HG03175 (cell line): ENCODE data around the gene UGT1A3.
"Not testable (repeated sequence)": the region's sequence is repeated elsewhere in the genome, so short reads cannot be mapped to it uniquely, and the experiment has no call there.

ENCODE experiments used
- ATAC-seq: cut with Tn5 transposase; IDR thresholded peaks from one replicate; pipeline ENCODE4 v1.9.1; 2021; ENCODE audit warnings: mild to moderate bottlenecking, moderate library complexity; ENCODE audit not compliant: unreplicated experiment

The UGT1A3 gene

GRCh38 chr2:233728723-233729301 is at the start of gene UGT1A3:
Gene UGT1A3, plus strand, starts transcription at chr2:233729042. Its CDS starts 85 bp downstream, at chr2:233729127.
- no peak for ATAC-seq

- ATAC-seq, result no peak
These were observed 49.6 kb upstream of the UGT1A3 start for GRCh38 chr2:233679196-233679595.

GRCh38 chr2:233680361-233681045 is 48.3 kb upstream of the UGT1A3 start:
- ATAC-seq, result no peak

GRCh38 chr2:233681521-233682099 is 47.2 kb upstream of the UGT1A3 start, which contains the start of gene UGT1A7:
Gene UGT1A7, plus strand, starts transcription at chr2:233681901. Its CDS starts 37 bp downstream, at chr2:233681938.
- no peak for ATAC-seq

GRCh38 chr2:233684640-233685039 is 44.2 kb upstream of the UGT1A3 start:
- ATAC-seq, result no peak

GRCh38 chr2:233686928-233687327 is 41.9 kb upstream of the UGT1A3 start:
- no peak for ATAC-seq

GRCh38 chr2:233688341-233688740 is 40.5 kb upstream of the UGT1A3 start:
- ATAC-seq, result no peak

- ATAC-seq, result no peak
These were observed 39.8 kb upstream of the UGT1A3 start for GRCh38 chr2:233689031-233689430.

- no peak for ATAC-seq
These were observed 39.3 kb upstream of the UGT1A3 start for GRCh38 chr2:233689501-233689900.

GRCh38 chr2:233690444-233690843 is 38.4 kb upstream of the UGT1A3 start:
- no peak for ATAC-seq

GRCh38 chr2:233691443-233692433 is 37.1 kb upstream of the UGT1A3 start:
- ATAC-seq, result no peak

GRCh38 chr2:233692648-233693047 is 36.2 kb upstream of the UGT1A3 start, which contains the start of gene UGT1A6:
Gene UGT1A6, plus strand, starts transcription at chr2:233692890. Its CDS starts 115 bp downstream, at chr2:233693005.
- ATAC-seq, result no peak

GRCh38 chr2:233693963-233694362 is 34.9 kb upstream of the UGT1A3 start:
- ATAC-seq, result no peak

- no peak for ATAC-seq
These were observed 30.1 kb upstream of the UGT1A3 start for GRCh38 chr2:233698740-233699139.

- no peak for ATAC-seq
These were observed 29.3 kb upstream of the UGT1A3 start for GRCh38 chr2:233699424-233700027.

GRCh38 chr2:233700028-233700635 is 28.7 kb upstream of the UGT1A3 start:
- no peak for ATAC-seq

GRCh38 chr2:233700842-233701241 is 28.0 kb upstream of the UGT1A3 start:
- ATAC-seq, result not testable (repeated sequence)

- no peak for ATAC-seq
These were observed 26.6 kb upstream of the UGT1A3 start for GRCh38 chr2:233702238-233702637.

- no peak for ATAC-seq
These were observed 22.8 kb upstream of the UGT1A3 start for GRCh38 chr2:233705911-233706506.

- ATAC-seq, result no peak
These were observed 22.1 kb upstream of the UGT1A3 start for GRCh38 chr2:233706720-233707119.
